ENCODE data around the gene NCOA1.
"Not testable (repeated sequence)": the region's sequence is repeated elsewhere in the genome, so short reads cannot be mapped to it uniquely, and the experiment has no call there.

Gene NCOA1

GRCh38 chr2:24586955-24587354 lies 95.9 kb downstream of the NCOA1 start:
- DNase-seq = no peak

DNA sequence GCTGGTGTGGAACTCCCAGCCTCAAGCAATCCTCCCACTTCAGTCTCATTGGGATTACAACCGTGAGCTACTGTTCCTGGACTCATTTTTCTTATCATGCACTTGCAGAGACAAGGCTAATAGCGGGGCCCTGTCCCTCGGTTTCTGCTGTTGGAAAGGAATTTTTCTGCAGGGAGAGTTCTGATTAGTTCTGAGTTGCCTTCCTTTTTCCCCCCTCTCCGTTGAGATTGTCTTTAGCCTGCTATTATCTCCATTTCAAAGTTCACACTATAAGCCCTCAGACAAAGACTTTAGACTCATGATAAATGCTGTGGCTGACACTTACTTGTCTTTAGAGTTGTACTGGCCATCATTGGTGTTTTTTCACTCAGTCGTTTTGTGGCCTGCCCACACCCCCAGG lies 97.2 kb downstream of the NCOA1 start:
- DNase-seq = no peak

GRCh38 chr2:24592441-24593100 lies 101.5 kb downstream of the NCOA1 start:
- no peak for DNase-seq

- DNase-seq = no peak
Measured at GRCh38 chr2:24594283-24594682, 103.2 kb downstream of the NCOA1 start.

DNA sequence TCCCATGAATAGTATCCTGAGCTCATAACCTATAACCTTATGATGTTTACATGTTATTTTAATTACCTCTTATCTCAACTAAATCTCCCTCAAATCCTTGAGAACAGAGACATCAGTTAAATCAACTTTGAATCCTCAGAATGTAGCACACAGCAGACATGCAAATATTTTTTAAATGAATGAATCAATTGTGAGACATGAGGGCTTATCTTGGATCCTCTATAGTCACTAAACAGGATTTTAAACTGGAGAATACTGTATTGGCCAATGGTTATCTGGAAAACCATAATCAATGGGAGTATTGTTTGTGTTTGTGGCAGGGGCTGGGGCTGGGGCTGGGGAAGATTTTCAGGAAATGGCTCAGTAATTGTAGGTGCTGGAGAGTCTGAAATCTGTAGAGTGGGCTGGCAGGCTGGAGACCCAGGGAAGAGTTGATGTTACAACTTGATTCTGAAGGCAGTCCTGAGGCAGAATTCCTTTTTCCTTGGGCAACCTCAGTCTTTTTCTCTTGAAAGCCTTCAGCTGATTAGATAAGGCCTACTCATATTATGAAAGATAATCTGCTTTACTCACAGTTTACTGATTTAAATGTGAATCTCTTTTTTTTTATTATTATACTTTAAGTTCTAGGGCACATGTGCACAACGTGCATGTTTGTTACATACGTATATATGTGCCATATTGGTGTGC lies 106.3 kb downstream of the NCOA1 start:
- no peak for DNase-seq

DNA sequence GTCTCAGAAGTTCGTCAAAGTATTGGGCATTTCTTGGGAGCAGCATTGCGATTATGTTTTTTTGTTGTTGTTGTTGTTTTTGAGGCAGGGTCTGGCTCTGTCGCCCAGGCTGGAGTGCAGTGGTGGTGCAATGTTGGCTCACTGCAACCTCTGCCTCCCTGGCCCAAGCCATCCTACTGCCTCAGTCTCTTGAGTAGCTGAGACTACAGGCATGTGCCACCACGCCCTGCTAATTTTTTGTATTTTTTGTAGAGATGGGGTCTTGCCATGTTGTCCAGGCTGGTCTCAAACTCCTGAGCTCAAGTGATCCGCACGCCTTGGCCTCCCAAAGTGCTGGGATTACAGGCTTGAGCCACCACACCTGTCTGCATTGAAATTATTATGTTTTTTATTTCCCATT lies 109.1 kb downstream of the NCOA1 start:
- not testable (repeated sequence) for DNase-seq

GRCh38 chr2:24611631-24612030 lies 120.6 kb downstream of the NCOA1 start:
- DNase-seq = no peak

GRCh38 chr2:24613154-24613814 lies 122.2 kb downstream of the NCOA1 start:
- no peak for DNase-seq

- DNase-seq = no peak
Measured at GRCh38 chr2:24616616-24617015, 125.6 kb downstream of the NCOA1 start.

DNA sequence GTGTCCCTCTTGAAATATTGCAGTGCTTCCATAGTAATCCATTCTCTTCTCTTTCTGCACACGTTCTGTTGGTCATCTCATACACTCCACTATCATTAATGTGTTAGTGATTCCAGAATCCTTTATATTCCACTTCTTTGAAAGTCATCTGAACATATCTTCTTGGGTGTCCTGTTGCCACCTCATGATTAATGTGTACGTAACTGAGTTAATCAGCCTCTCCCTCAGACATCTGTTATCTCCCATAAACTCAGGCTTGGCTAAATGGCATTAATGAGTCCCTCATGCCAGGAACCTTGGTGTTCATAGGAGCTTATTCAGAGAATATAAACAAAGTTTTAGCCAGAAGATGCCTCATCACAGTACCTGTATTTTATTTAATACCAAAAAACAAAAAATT lies 126.4 kb downstream of the NCOA1 start:
- DNase-seq = no peak

DNA sequence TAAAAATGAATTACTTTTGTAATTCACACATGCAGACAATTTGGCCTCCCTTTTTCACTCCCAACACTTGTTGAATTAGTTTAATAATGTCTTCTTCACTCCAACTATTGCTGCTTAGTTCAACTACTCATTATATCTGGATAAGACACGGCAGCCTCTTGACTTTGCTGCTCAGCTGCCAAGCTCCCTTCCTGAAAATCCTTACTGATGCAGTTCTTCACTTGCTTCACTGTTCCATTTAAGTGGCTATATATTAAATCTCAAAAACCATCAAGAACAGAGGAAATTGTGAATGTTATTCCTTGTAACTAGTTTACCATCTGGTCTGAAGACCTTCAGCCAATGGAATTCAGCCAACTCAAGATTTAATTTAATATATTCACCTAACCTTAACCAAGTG lies 127.1 kb downstream of the NCOA1 start:
- no peak for DNase-seq

GRCh38 chr2:24618680-24619079 lies 127.6 kb downstream of the NCOA1 start:
- DNase-seq = no peak

GRCh38 chr2:24620936-24621335 lies 129.9 kb downstream of the NCOA1 start:
- DNase-seq = no peak

GRCh38 chr2:24621779-24622538 lies 130.9 kb downstream of the NCOA1 start:
- no peak for DNase-seq

- DNase-seq = no peak
Measured at GRCh38 chr2:24623535-24623934, 132.5 kb downstream of the NCOA1 start.

DNA sequence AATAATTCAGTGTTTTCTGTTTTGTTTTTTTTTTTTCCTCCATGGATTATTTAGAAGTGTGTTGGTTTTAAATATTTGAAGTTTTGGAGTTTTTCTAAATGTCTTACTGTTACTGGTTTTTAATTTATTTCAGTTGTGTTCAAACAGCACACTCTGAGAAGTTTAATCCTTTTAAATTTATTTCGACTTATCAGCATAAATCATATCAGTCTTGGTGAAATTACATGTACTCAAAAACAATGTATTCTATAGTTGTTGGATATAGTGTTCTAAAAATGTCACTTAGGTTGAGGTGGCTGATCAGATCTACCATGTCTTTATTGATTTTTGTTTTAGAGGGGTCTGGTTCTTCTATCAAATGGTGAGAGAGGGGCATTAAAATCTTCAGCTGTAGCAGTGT lies 134.7 kb downstream of the NCOA1 start:
- DNase-seq = no peak

- no peak for DNase-seq
Measured at GRCh38 chr2:24626131-24626530, 135.1 kb downstream of the NCOA1 start.

DNA sequence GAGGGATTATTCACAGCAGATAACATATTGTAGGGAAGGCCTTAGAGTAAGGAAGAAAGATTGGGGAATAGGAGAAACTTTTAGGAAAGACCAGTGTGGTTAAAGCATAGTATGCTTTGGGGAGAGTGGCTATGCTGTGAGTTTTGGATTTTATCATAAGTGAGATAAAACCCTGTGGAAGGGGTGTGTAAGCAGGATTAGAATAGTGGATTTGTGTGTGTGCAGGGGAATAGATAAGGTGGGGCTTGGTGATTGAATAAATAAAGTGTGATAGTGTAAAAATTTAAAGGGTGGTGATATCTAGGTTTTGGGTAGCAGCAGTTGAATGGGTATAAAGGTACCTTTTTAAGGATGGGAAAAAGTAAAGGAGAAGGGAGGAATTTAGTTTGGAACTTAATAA lies 137.7 kb downstream of the NCOA1 start:
- no peak for DNase-seq

DNA sequence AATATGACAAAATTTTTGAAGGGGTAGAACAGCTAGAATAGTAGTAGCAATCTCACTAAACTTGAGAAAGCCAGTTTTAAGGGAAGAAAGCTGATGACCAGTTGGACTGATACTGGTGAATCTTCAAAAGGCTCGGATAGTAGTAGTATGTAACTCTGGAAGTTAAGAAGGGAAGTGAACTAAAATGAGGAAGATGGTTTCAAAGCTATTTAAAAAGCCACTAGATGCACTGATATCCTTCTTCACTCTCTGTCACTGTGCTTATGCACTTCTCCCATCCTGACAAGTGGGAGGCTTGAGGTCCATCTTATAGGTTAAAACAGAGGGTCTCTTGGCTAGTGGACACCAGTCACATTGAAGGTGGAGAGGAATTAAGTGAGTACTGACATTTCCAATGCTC lies 141.1 kb downstream of the NCOA1 start:
- no peak for DNase-seq

DNA sequence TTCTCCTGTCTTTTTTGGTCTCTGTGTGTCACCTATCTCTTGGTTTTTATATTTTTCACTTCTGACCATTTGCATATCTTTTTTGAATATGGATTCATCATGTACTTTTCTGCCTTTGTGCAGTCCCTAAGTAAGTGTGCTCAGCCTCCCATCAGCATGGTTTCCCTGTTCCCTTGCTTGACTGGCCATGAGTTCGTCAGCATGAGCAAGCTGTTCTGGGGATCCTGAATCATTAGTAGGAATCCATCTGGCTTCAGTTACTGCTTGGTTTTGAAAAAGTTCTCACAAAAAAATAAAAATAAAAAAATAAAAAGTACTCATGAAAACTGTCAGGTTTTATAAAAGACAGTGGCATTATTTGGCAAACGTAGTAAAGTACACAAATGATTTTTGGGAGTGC lies 144.1 kb downstream of the NCOA1 start:
- no peak for DNase-seq

GRCh38 chr2:24638568-24638967 lies 147.5 kb downstream of the NCOA1 start:
- DNase-seq = no peak

DNA sequence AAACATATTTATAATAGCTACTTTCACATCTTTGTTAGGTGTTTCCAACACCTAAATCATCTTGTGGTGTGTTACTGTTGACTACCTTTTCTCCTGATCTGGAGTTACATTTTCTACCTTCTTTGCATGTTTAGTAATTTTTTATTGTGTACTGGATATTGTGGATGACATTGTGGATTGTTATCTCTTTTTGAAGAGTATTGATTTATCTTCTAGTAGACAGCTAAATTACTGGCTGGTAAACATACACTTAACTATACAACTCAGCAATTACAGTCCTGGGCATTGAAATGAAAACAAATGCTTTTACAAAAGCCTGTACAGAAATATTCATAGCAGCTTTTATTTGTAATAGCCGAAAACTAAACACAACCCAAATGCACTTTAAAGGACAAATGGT lies 151.3 kb downstream of the NCOA1 start:
- no peak for DNase-seq

- DNase-seq = no peak
Measured at GRCh38 chr2:24643051-24643450, 152.0 kb downstream of the NCOA1 start.

GRCh38 chr2:24644032-24644431 lies 153.0 kb downstream of the NCOA1 start:
- DNase-seq = no peak
